Small intestine (tissue), 7 donors: Measurements from ENCODE around the gene PREX1. TPM values are rescaled to one million over a fixed set of nuclear protein-coding genes. Genes with fewer than 3 reads are reported as not detected.

Source experiments
- DNase-seq, 2 donors: peaks; one replicate each; pipeline versions ENCODE4 v3.0.0 to v3.0.0-alpha.2; 2013
- FAIRE-seq: peaks from 2 replicates; lab custom pipeline; 2012; peaks lifted over from hg19 to GRCh38; lab: Jason Lieb, UNC
- H3K27ac ChIP-seq, 3 donors: one replicate each; pipeline ENCODE4 v1.5.1; 2013; ENCODE audit warnings: low read length in 2 of 3, mild to moderate bottlenecking in 2 of 3, control low read depth in 1 of 3, inconsistent platforms in 1 of 3, low read depth in 1 of 3, moderate library complexity in 1 of 3
- H3K27me3 ChIP-seq, 3 donors: one replicate each; pipeline ENCODE4 v1.6.1; 2013; ENCODE audit warnings: low read length in 3 of 3, inconsistent platforms in 1 of 3; ENCODE audit not compliant: control insufficient read depth in 3 of 3, insufficient read depth in 3 of 3
- H3K36me3 ChIP-seq, 3 donors: one replicate each; pipeline ENCODE4 v1.6.1; 2013; ENCODE audit warnings: low read length in 3 of 3, inconsistent platforms in 1 of 3, low read depth in 1 of 3, mild to moderate bottlenecking in 1 of 3, moderate library complexity in 1 of 3; ENCODE audit not compliant: control insufficient read depth in 3 of 3, insufficient read depth in 2 of 3
- H3K4me1 ChIP-seq, 3 donors: one replicate each; pipeline ENCODE4 v1.6.1; 2013; ENCODE audit warnings: low read length in 2 of 3, inconsistent platforms in 1 of 3, low read depth in 1 of 3, mild to moderate bottlenecking in 1 of 3, moderate library complexity in 1 of 3; ENCODE audit not compliant: control insufficient read depth in 3 of 3, insufficient read depth in 2 of 3
- H3K4me3 ChIP-seq, 3 donors: one replicate each; pipeline ENCODE4 v1.5.1; 2013; ENCODE audit warnings: low read length in 3 of 3, control low read depth in 1 of 3, inconsistent platforms in 1 of 3, low read depth in 1 of 3, mild to moderate bottlenecking in 1 of 3, moderate library complexity in 1 of 3
- H3K9me3 ChIP-seq, 2 donors: one replicate each; pipeline ENCODE4 v1.6.1; 2013; ENCODE audit warnings: low read depth in 1 of 2, low read length in 1 of 2; ENCODE audit not compliant: control insufficient read depth in 2 of 2, insufficient read depth in 1 of 2
- WGBS, 3 donors: extraction: QIAGEN DNeasy Blood & Tissue Kit; methylation state at CpG; one replicate each; pipeline ENCODE4 v1.1.7; 2013; 5-methylcytosine and 5-hydroxymethylcytosine counted together
- polyA plus RNA-seq, 4 donors: library from polyadenylated mRNA; stranded (reverse) in 3 of 4; unstranded in 1 of 4; fragments of 200-250 nt in 3 of 4; fragments of 120-200 nt in 1 of 4; gene quantifications; one replicate each; pipeline versions ENCODE4 v1.2.1 to v1.2.3, GENCODE V29; 2013
- donor health status: healthy with polysubstance abuse.
- donor health status: control.
- donor health status: control.
- donor health status: Bipolar disorder and iron deficiency.
- donor health status: healthy.

PREX1 gene
- polyA plus RNA-seq, 4 donors, result 1.8 to 9.9 (median 8.0) TPM

GRCh38 chr20:48612335-48612734 lies 215.5 kb downstream of the PREX1 start:
- H3K27ac ChIP-seq, result no peak overlapping the region
- WGBS, 3 donors, result 70 to 80% (median 77%) methylated on average over 6 of the region's 6 CpGs
- no peaks in the 10 kb centered on the region for H3K27me3 ChIP-seq
- DNase-seq (no peak), FAIRE-seq (no peak)
- H3K36me3 ChIP-seq, result no peaks in the 10 kb centered on the region
- no peak overlapping the region for H3K4me3 ChIP-seq
- H3K9me3 ChIP-seq, result no peaks in the 10 kb centered on the region
- H3K4me1 ChIP-seq, result no peaks in the 10 kb centered on the region

- FAIRE-seq, result no peak
- Histone ChIP-seq H3K4me1 (no peaks in the 10 kb centered on the region), H3K27ac (no peak overlapping the region), H3K36me3 (no peaks in the 10 kb centered on the region), H3K4me3 (no peak overlapping the region), H3K9me3 (no peaks in the 10 kb centered on the region), H3K27me3 (no peaks in the 10 kb centered on the region)
- DNase-seq, result no peak
- WGBS, 3 donors, result 48 to 73% (median 67%) methylated on average over 4 of the region's 4 CpGs
These were observed 216.8 kb downstream of the PREX1 start for GRCh38 chr20:48610996-48611395.

GRCh38 chr20:48609491-48609978 lies 218.3 kb downstream of the PREX1 start:
- FAIRE-seq, result no peak
- Histone ChIP-seq H3K27me3 (no peaks in the 10 kb centered on the region), H3K36me3 (no peaks in the 10 kb centered on the region), H3K4me3 (no peak overlapping the region), H3K4me1 (no peaks in the 10 kb centered on the region), H3K9me3 (no peaks in the 10 kb centered on the region), H3K27ac (no peak overlapping the region)
- 50 to 69% (median 54%) methylated on average over 5 of the region's 5 CpGs for WGBS, 3 donors
- no peak for DNase-seq

GRCh38 chr20:48608756-48609155 lies 219.0 kb downstream of the PREX1 start:
- no peak for DNase-seq
- Histone ChIP-seq H3K27ac (no peak overlapping the region), H3K27me3 (no peaks in the 10 kb centered on the region), H3K4me1 (no peaks in the 10 kb centered on the region), H3K9me3 (no peaks in the 10 kb centered on the region), H3K36me3 (no peaks in the 10 kb centered on the region), H3K4me3 (no peak overlapping the region)
- FAIRE-seq, result no peak
- 53 to 72% (median 62%) methylated on average over 3 of the region's 3 CpGs for WGBS, 3 donors

- DNase-seq, result no peak
- H3K27me3 ChIP-seq, result no peaks in the 10 kb centered on the region
- H3K27ac ChIP-seq, result no peak overlapping the region
- 86 to 91% (median 91%) methylated on average over 8 of the region's 8 CpGs for WGBS, 3 donors
- H3K4me3 ChIP-seq, result no peak overlapping the region
- H3K4me1 ChIP-seq, result no peaks in the 10 kb centered on the region
- FAIRE-seq, result no peak
- no peaks in the 10 kb centered on the region for H3K36me3 ChIP-seq
- H3K9me3 ChIP-seq, result no peaks in the 10 kb centered on the region
These were observed 220.3 kb downstream of the PREX1 start for GRCh38 chr20:48607544-48607865.

- Histone ChIP-seq H3K9me3 (no peaks in the 10 kb centered on the region), H3K4me3 (no peak overlapping the region), H3K4me1 (no peaks in the 10 kb centered on the region), H3K27me3 (no peaks in the 10 kb centered on the region), H3K36me3 (no peaks in the 10 kb centered on the region), H3K27ac (no peak overlapping the region)
- DNase-seq, result no peak
- FAIRE-seq, result no peak
- 77 to 90% (median 77%) methylated on average over 11 to 12 of the region's 12 CpGs for WGBS, 3 donors
These were observed 220.8 kb downstream of the PREX1 start for GRCh38 chr20:48606841-48607543.

GRCh38 chr20:48606172-48606840 lies 221.5 kb downstream of the PREX1 start:
- WGBS, 3 donors, result 73 to 84% (median 81%) methylated on average over 13 to 14 of the region's 14 CpGs
- DNase-seq, result no peak
- FAIRE-seq, result no peak

GRCh38 chr20:48605364-48606171 lies 222.2 kb downstream of the PREX1 start:
- Histone ChIP-seq H3K27me3 (no peaks in the 10 kb centered on the region), H3K4me1 (no peaks in the 10 kb centered on the region), H3K4me3 (no peak overlapping the region), H3K9me3 (no peaks in the 10 kb centered on the region), H3K36me3 (no peaks in the 10 kb centered on the region), H3K27ac (no peak overlapping the region)
- FAIRE-seq, result no peak
- WGBS, 3 donors, result 71 to 80% (median 78%) methylated on average over 16 to 17 of the region's 17 CpGs
- no peak for DNase-seq

More at GRCh38 chr20:48606172-48606840, 221.5 kb downstream of the PREX1 start:
- Histone ChIP-seq H3K36me3 (no peaks in the 10 kb centered on the region), H3K27me3 (no peaks in the 10 kb centered on the region), H3K4me3 (no peak overlapping the region), H3K9me3 (no peaks in the 10 kb centered on the region), H3K4me1 (no peaks in the 10 kb centered on the region), H3K27ac (no peak overlapping the region)
